GM23248 (cell line): ENCODE results near the gene AGA.

ENCODE experiments used
- EZH2 ChIP-seq: fragments of 200-600 bp; sonication (generic); IDR thresholded peaks from 2 replicates; pipeline ENCODE4 v1.6.1; 2018; ENCODE audit warnings: antibody characterized with exemption, mild to moderate bottlenecking; ENCODE audit not compliant: insufficient read depth, poor library complexity, severe bottlenecking
- EZH2phosphoT487 ChIP-seq: fragments of 200-600 bp; sonication (generic); IDR thresholded peaks from 2 replicates; pipeline ENCODE4 v1.6.1; 2018; ENCODE audit warnings: antibody characterized with exemption, moderate library complexity, mild to moderate bottlenecking, low read depth; ENCODE audit not compliant: insufficient read depth

- no peak for TF ChIP-seq EZH2phosphoT487
- TF ChIP-seq EZH2 = no peak
Measured at GRCh38 chr4:177436456-177436855, 5.8 kb downstream of the AGA start.
